ENCODE data around the gene HMGA1.

Gene HMGA1

DNA sequence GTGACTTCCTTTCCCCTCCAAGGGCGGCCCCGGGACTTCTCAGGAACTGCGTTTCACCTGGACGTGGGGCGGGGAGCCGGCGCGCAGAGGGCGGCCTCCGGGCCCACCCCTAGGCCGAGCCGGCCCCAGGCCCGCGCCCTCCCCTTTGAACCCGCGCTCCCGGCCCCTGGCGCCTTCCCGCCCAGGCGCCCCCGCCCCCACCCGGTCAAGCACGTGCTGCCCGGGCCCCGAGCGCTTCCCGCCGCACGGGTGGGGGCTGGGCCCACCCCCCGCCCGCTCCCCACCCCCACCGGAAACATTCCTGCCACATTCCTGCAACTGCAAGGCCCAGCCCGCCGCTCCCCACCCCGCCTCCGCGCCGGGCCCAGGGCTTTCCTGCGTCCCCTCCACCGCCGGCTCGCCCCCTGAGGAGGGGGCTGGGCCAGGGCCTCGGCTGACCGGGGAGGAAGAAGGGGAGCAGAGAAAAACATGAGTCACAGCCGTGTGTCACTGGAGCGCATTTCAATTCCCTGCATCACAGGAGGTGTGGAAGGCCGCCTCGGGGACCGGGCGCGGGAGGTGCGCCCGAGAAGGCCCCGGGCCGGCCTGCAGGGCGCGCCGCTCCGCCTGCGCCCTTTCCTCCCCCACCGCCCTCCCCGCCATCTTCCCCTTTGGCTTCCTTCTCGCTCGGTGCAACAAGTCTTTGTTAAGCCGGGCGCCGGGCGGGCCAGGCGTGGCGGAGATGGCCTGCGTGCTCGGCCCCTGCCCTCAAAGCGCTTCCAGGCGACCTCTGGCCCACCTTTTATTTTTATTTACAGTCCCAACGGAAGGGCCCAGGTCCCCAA, 1.2 kb upstream of the HMGA1 start:
- H3K4me1 ChIP-seq (ENCODE audit: control insufficient read depth, insufficient read depth, low read length): peaks cover 28% of the 10 kb centered on the region
- no peaks in the 10 kb centered on the region for H3K27me3 ChIP-seq (ENCODE audit: control insufficient read depth, insufficient read depth, low read length)
- peaks cover 24% of the 10 kb centered on the region for H3K36me3 ChIP-seq (ENCODE audit: control insufficient read depth, insufficient read depth, low read length)
- no peaks in the 10 kb centered on the region for H3K9me3 ChIP-seq (ENCODE audit: control insufficient read depth, insufficient read depth, low read length)
- peak overlapping the region; percentile 99 for H3K9ac ChIP-seq (ENCODE audit: low read depth, low read length)
- peak overlapping the region; percentile 100 for H3K27ac ChIP-seq (ENCODE audit: low read depth, low read length)
- H3K4me3 ChIP-seq (ENCODE audit: low read depth, low read length): peak overlapping the region; percentile 77

DNA sequence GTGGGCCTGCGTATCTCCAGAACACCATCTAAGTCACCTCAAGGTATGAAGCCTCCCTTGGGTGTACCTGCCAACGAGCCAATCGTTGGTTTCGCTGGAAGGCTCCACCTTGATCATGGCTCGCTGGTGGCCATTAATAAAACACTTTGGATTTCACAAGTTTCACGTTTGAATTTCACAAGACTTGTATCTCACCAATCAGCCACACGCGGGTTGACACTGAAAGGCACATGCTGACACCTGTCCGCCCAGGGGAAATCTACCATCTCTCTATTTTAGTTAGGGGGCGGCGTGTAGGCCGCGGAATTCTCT, 586 bp upstream of the HMGA1 start:
- peaks cover 33% of the 10 kb centered on the region for H3K4me1 ChIP-seq (ENCODE audit: control insufficient read depth, insufficient read depth, low read length)
- H3K27me3 ChIP-seq (ENCODE audit: control insufficient read depth, insufficient read depth, low read length): no peaks in the 10 kb centered on the region
- H3K9ac ChIP-seq (ENCODE audit: low read depth, low read length): peak overlapping the region; percentile 99
- no peaks in the 10 kb centered on the region for H3K9me3 ChIP-seq (ENCODE audit: control insufficient read depth, insufficient read depth, low read length)
- peaks cover 30% of the 10 kb centered on the region for H3K36me3 ChIP-seq (ENCODE audit: control insufficient read depth, insufficient read depth, low read length)
- H3K27ac ChIP-seq (ENCODE audit: low read depth, low read length): peak overlapping the region; percentile 100
- H3K4me3 ChIP-seq (ENCODE audit: low read depth, low read length): peak overlapping the region; percentile 77

DNA sequence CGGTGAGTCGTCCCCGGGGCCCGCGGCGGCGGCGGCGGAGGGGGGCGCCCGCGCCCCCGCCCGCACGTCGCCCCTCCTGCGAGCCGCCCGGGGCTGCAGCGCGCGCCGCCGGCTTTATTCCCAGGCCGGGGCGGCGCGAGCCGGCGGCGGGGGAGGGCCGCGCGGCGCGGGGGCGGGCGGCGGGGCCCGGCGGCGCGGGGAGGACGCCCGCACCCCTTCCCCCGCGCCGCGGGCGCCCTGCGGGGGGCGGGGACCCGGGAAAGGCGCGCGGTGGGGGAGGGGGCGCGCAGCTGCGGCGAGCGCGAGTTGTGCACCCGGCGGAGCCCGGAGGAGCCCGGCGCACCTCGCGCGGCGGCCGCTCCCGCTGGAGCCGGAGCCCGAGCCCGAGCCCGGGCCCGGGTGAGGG, 646 bp downstream of the HMGA1 start:
- Histone ChIP-seq H3K9me3 (ENCODE audit: control insufficient read depth, insufficient read depth, low read length) (no peaks in the 10 kb centered on the region), H3K36me3 (ENCODE audit: control insufficient read depth, insufficient read depth, low read length) (peaks cover 42% of the 10 kb centered on the region), H3K9ac (ENCODE audit: low read depth, low read length) (peak overlapping the region; percentile 99), H3K27ac (ENCODE audit: low read depth, low read length) (peak overlapping the region; percentile 100), H3K27me3 (ENCODE audit: control insufficient read depth, insufficient read depth, low read length) (no peaks in the 10 kb centered on the region), H3K4me1 (ENCODE audit: control insufficient read depth, insufficient read depth, low read length) (peaks cover 41% of the 10 kb centered on the region), H3K4me3 (ENCODE audit: low read depth, low read length) (peak overlapping the region; percentile 87)

DNA sequence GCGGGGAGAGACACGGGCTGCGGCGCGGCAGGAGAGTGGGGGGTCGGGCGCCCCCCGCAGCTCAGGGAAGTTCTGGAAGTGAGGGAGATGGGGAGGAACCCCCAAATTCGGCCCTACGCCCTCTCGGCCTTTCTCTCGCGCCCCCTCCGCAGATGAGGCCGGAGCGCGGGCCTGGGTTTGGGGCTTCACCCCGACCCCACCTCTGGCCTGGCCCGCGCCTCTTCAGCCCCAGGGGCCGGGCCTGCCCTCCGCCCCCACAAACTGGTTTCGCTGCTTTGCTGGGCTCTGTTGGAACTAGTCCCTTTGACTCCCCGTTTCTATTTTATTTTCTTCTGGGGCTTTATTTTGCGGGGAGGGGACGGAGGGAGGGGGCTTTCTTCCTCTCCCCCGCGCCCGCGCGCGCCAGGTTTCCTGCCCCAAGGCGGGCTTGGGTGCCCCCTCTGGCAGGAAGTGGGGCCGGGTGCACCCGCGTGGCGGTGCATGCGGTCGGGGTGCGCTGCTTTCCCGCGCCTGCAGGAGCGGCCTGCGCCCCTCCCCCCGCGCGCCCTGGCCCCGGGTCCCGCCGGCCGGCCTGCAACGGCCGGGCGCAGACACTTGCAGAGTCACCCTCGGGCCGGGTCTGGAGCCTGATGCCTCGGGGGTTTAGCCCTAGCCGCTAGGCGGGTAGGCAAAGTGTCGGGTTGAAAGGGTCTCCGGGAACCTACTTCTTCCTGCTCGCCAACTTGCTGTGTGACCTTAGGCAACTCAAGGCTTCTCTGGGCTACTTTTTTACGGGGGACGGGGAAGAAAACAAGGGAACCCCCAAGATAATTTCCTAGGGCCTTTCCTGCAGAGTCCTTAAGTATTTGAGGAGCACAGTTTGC, 1.3 kb downstream of the HMGA1 start:
- peak overlapping the region; percentile 94 for H3K9ac ChIP-seq (ENCODE audit: low read depth, low read length)
- H3K36me3 ChIP-seq (ENCODE audit: control insufficient read depth, insufficient read depth, low read length): peaks cover 49% of the 10 kb centered on the region
- no peaks in the 10 kb centered on the region for H3K27me3 ChIP-seq (ENCODE audit: control insufficient read depth, insufficient read depth, low read length)
- no peaks in the 10 kb centered on the region for H3K9me3 ChIP-seq (ENCODE audit: control insufficient read depth, insufficient read depth, low read length)
- peak overlapping the region; percentile 87 for H3K4me3 ChIP-seq (ENCODE audit: low read depth, low read length)
- peak overlapping the region; percentile 95 for H3K27ac ChIP-seq (ENCODE audit: low read depth, low read length)
- H3K4me1 ChIP-seq (ENCODE audit: control insufficient read depth, insufficient read depth, low read length): peaks cover 48% of the 10 kb centered on the region

DNA sequence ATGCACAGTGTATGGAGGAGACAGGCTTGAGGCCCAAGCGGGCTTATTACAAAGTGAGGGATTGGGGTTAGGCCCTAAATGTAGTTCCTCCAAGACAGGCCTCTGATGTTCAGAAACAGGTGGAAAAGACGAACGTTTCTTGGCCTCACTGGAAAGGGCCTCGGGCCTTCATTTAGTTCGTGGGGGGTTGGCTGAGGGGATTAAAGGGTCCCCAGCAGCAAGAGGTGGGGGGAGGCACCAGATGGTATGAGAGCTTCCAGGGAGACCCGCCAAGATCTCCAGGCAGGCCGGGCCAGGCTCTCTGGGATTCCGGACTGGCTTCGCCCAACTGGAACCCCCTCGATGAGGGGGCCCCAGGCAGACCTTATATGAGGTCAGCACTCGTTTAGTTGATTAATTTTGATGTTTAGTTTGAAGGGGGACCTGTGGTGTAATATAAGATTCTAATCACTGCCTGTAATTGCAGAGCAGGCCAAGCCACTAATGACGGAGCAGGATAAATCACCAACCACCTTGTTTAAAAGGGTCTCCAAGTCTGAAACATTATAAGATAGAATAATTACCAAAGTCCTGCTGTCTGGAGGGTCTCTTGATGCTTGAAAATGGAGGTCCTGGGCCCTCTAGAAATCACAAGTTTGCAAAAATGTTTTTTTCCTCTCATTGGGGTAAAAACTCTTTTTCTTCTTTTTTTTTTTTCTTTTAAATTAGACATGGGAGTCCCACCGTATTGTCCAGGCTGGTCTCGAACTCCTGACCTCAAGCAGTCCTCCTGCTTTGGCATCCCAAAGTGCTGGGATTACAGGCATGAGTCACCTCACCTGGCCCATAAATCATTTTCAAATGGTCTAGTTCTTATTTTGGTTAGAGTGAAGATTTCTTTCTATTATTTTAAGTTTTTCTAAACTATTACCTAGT, 2.2 kb downstream of the HMGA1 start:
- H3K4me1 ChIP-seq (ENCODE audit: control insufficient read depth, insufficient read depth, low read length): peaks cover 52% of the 10 kb centered on the region
- no peaks in the 10 kb centered on the region for H3K9me3 ChIP-seq (ENCODE audit: control insufficient read depth, insufficient read depth, low read length)
- H3K27ac ChIP-seq (ENCODE audit: low read depth, low read length): peak overlapping the region; percentile 95
- H3K9ac ChIP-seq (ENCODE audit: low read depth, low read length): peak overlapping the region; percentile 94
- H3K4me3 ChIP-seq (ENCODE audit: low read depth, low read length): peak overlapping the region; percentile 87
- no peaks in the 10 kb centered on the region for H3K27me3 ChIP-seq (ENCODE audit: control insufficient read depth, insufficient read depth, low read length)
- peaks cover 57% of the 10 kb centered on the region for H3K36me3 ChIP-seq (ENCODE audit: control insufficient read depth, insufficient read depth, low read length)

DNA sequence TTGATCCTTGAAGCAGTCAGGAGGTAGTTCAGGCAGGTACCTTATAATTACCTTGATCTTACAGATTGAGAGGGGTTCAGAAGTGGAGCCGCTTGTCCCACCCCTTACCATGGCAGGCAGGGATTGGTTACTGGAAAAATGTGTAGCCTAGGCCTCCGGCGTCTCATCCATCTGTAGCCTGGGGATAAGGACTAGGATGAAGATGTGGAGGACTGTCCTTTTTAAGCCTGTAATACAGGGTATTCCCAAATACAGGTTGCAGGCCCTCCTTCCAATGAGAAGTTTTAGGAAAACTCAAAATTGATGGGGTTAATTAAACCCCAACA, 2.8 kb downstream of the HMGA1 start:
- Histone ChIP-seq H3K9me3 (ENCODE audit: control insufficient read depth, insufficient read depth, low read length) (no peaks in the 10 kb centered on the region), H3K27me3 (ENCODE audit: control insufficient read depth, insufficient read depth, low read length) (no peaks in the 10 kb centered on the region), H3K4me3 (ENCODE audit: low read depth, low read length) (peak overlapping the region; percentile 87), H3K4me1 (ENCODE audit: control insufficient read depth, insufficient read depth, low read length) (peaks cover 51% of the 10 kb centered on the region), H3K27ac (ENCODE audit: low read depth, low read length) (peak overlapping the region; percentile 95), H3K9ac (ENCODE audit: low read depth, low read length) (peak overlapping the region; percentile 94; the same call in 1 of the 2 replicates), H3K36me3 (ENCODE audit: control insufficient read depth, insufficient read depth, low read length) (peaks cover 64% of the 10 kb centered on the region)

DNA sequence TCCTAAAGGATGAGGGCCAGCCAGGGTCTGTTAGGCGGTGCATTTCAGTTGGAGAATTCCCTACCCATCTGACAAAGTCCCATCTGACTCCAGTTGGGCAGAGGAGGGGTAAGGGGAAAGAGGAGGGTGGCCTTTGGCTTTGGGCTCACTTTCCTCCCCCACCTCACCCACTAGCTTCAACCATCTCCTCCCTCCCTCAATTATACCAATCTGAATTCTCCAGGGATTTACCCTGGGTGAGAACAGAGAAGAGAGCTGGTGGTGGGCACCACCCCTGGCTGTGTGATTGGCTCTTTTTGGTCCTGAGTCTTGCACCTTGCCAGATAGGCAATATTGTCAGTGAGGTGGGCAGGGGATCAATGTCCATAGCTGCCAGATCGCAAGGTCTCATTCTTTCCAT, 3.2 kb downstream of the HMGA1 start:
- peaks cover 47% of the 10 kb centered on the region for H3K4me1 ChIP-seq (ENCODE audit: control insufficient read depth, insufficient read depth, low read length)
- H3K4me3 ChIP-seq (ENCODE audit: low read depth, low read length): peak overlapping the region; percentile 87
- no peaks in the 10 kb centered on the region for H3K9me3 ChIP-seq (ENCODE audit: control insufficient read depth, insufficient read depth, low read length)
- H3K9ac ChIP-seq (ENCODE audit: low read depth, low read length): peak overlapping the region; percentile 94; the same call in 1 of the 2 replicates
- peak overlapping the region; percentile 95 for H3K27ac ChIP-seq (ENCODE audit: low read depth, low read length)
- peaks cover 67% of the 10 kb centered on the region for H3K36me3 ChIP-seq (ENCODE audit: control insufficient read depth, insufficient read depth, low read length)
- no peaks in the 10 kb centered on the region for H3K27me3 ChIP-seq (ENCODE audit: control insufficient read depth, insufficient read depth, low read length)

DNA sequence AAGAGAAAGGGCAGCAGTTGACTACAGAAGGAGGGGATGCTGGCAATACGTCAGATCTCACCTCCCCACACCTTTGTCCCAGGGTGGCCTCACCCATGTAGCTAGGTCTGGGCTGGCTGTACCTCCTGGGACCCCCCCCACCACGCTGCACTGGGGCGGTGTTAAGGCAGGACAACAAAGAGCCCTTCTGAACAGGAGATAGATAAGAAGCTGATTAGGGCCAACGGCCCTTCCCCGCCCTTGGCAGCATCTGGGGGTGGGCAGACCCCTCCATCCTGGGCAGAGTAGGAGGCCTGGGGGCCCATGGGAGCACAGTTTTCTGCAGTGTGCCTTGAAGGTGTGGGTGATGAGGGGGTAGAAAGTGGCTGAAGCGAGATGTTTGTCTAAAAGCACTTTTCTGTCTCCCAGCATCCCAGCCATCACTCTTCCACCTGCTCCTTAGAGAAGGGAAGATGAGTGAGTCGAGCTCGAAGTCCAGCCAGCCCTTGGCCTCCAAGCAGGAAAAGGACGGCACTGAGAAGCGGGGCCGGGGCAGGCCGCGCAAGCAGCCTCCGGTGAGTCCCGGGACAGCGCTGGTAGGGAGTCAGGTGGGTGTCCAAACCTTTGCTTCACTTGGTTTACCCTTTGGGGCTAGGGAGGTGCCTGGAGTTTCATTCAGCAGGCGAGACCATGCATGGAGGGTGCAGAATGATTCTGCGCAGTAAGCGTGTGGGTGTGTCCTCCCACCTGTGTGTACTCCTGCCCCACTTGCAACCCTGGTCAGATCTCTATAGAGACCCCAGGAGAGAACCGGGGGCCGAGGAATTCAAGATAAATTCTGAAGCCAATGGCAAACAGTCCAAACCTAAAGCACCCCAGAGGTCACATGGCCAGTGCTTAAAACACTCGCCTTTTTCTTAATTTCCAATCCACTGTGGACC, 3.9 kb downstream of the HMGA1 start:
- peak overlapping the region; percentile 95 for H3K27ac ChIP-seq (ENCODE audit: low read depth, low read length)
- H3K36me3 ChIP-seq (ENCODE audit: control insufficient read depth, insufficient read depth, low read length): peaks cover 70% of the 10 kb centered on the region
- no peaks in the 10 kb centered on the region for H3K9me3 ChIP-seq (ENCODE audit: control insufficient read depth, insufficient read depth, low read length)
- H3K9ac ChIP-seq (ENCODE audit: low read depth, low read length): 0 out of 2 replicates have a peak overlapping the region, but pooled peaks have one; percentile 94
- H3K4me1 ChIP-seq (ENCODE audit: control insufficient read depth, insufficient read depth, low read length): peaks cover 47% of the 10 kb centered on the region
- H3K4me3 ChIP-seq (ENCODE audit: low read depth, low read length): peak overlapping the region; percentile 87; the same call in 1 of the 2 replicates
- H3K27me3 ChIP-seq (ENCODE audit: control insufficient read depth, insufficient read depth, low read length): no peaks in the 10 kb centered on the region

DNA sequence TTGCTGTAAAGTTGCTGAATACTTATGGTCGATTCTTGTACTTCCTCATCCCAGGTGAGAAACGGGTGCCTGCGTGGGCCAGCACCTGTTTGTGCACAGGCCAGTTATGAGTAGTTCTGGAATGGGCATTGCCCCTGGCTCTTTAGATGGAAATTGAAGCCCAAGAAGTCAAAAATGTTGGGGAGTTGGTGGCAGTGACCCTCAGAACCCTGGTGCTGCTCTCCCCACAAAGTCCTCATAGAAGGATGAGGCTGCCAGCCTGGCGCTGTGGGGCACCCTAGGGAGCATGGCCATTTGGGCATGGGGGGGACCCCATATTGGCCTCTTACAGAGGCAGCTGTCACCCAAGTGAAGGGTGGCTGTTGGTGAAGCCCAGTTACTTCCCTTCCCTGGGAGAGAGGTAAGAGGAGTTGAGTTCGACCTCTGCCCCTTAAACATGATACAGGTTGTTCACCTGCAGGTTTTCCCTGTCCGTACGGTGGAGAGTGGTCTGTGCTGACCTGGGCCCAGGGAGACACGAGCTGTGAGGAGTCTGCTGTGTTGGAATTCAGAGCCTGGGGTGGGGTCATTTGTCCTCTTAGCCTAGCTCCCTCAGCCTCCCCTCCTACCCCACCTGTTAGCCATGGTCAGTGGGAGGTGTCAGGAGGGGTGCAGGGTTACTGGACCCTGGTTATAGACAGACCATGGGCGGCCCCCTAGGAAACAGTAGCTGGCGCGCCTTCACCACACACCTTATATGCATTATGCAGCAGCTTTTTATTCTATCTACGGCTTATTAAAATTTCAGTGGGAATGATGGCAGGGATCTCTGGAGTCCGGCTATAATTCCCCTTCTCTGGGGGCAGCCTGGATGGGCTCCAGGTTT, 4.9 kb downstream of the HMGA1 start:
- Histone ChIP-seq H3K4me3 (ENCODE audit: low read depth, low read length) (no peak overlapping the region), H3K9me3 (ENCODE audit: control insufficient read depth, insufficient read depth, low read length) (no peaks in the 10 kb centered on the region), H3K27ac (ENCODE audit: low read depth, low read length) (peak overlapping the region; percentile 95), H3K4me1 (ENCODE audit: control insufficient read depth, insufficient read depth, low read length) (peaks cover 50% of the 10 kb centered on the region), H3K27me3 (ENCODE audit: control insufficient read depth, insufficient read depth, low read length) (no peaks in the 10 kb centered on the region), H3K36me3 (ENCODE audit: control insufficient read depth, insufficient read depth, low read length) (peaks cover 72% of the 10 kb centered on the region), H3K9ac (ENCODE audit: low read depth, low read length) (no peak overlapping the region)
